Natural killer cell treated with Interleukin-12 subunit alpha and Interleukin-12 subunit beta and Interleukin-15 and Interleukin-18, amount 100 ng/mL, for 72 hours (primary cell): ENCODE data around the gene ARHGEF4. TPM values are rescaled to one million over a fixed set of nuclear protein-coding genes. Genes with fewer than 3 reads are reported as not detected.

Experiments
- ATAC-seq, 2 donors: fragments of 150-1000 bp; cut with Tn5 transposase in 1 of 2; sonication (Bioruptor Pico), chemical (Tn5 transposase) in 1 of 2; 2 replicates each; pipeline ENCODE4 v1.10.0; 2021
- DNase-seq: peaks from one replicate; pipeline ENCODE4 v3.0.0; 2022; ENCODE audit warnings: low spot score
- H3K27ac Mint-ChIP-seq, 2 donors: 1 replicate in 1 of 2; 2 replicates in 1 of 2; pipeline ENCODE4 v1.8.0; 2022; ENCODE audit warnings: mixed read lengths in 2 of 2, mild to moderate bottlenecking in 1 of 2, moderate library complexity in 1 of 2
- H3K27me3 Mint-ChIP-seq, 2 donors: 1 replicate in 1 of 2; 2 replicates in 1 of 2; pipeline ENCODE4 v1.8.0; 2022; ENCODE audit warnings: mixed read lengths in 2 of 2
- H3K36me3 Mint-ChIP-seq: one replicate; pipeline ENCODE4 v1.8.0; 2022; ENCODE audit warnings: mixed read lengths
- H3K4me1 Mint-ChIP-seq, 2 donors: 1 replicate in 1 of 2; 2 replicates in 1 of 2; pipeline ENCODE4 v1.8.0; 2022; ENCODE audit warnings: low read depth in 2 of 2, mixed read lengths in 2 of 2, mild to moderate bottlenecking in 1 of 2
- H3K4me3 Mint-ChIP-seq: one replicate; pipeline ENCODE4 v1.8.0; 2022; ENCODE audit warnings: mixed read lengths
- H3K9me3 Mint-ChIP-seq: 2 replicates; pipeline ENCODE4 v1.8.0; 2022; ENCODE audit warnings: mixed read lengths
- total RNA-seq, 2 donors: library from RNA; stranded (reverse); gene quantifications; one replicate each; pipeline ENCODE4 v1.2.3, GENCODE V29; 2022

Gene ARHGEF4
- total RNA-seq, 2 donors from 2014 or later = not detected

- Mint-ChIP-seq H3K27me3 (peaks cover 15 to 17% of the 10 kb centered on the region in 2 donors), H3K4me3 (no peak overlapping the region), H3K27ac (no peak overlapping the region), H3K36me3 (no peaks in the 10 kb centered on the region), H3K4me1 (peaks cover 6 to 9% of the 10 kb centered on the region in 2 donors), H3K9me3 (no peaks in the 10 kb centered on the region)
- DNase-seq = no peak
- no peak for ATAC-seq
Observed at GRCh38 chr2:131015764-131016163, 179.1 kb downstream of the ARHGEF4 start.

GRCh38 chr2:131016826-131017741, 180.4 kb downstream of the ARHGEF4 start:
- no peaks in the 10 kb centered on the region for H3K4me1 Mint-ChIP-seq
- no peak for DNase-seq
- no peak for ATAC-seq

GRCh38 chr2:131022731-131023130, 186.0 kb downstream of the ARHGEF4 start:
- DNase-seq = no peak
- H3K36me3 Mint-ChIP-seq = peaks cover 7% of the 10 kb centered on the region
- H3K4me1 Mint-ChIP-seq = no peaks in the 10 kb centered on the region
- H3K27ac Mint-ChIP-seq = no peak overlapping the region
- peaks cover 32 to 50% of the 10 kb centered on the region in 2 donors for H3K27me3 Mint-ChIP-seq
- no peak for ATAC-seq
- no peaks in the 10 kb centered on the region for H3K9me3 Mint-ChIP-seq
- H3K4me3 Mint-ChIP-seq = no peak overlapping the region

More at GRCh38 chr2:131016826-131017741, 180.4 kb downstream of the ARHGEF4 start:
- H3K36me3 Mint-ChIP-seq = no peaks in the 10 kb centered on the region
- peaks cover 14 to 23% of the 10 kb centered on the region in 2 donors for H3K27me3 Mint-ChIP-seq
- H3K27ac Mint-ChIP-seq = no peak overlapping the region
- no peaks in the 10 kb centered on the region for H3K9me3 Mint-ChIP-seq
- H3K4me3 Mint-ChIP-seq = no peak overlapping the region

GRCh38 chr2:131023758-131024157, 187.0 kb downstream of the ARHGEF4 start:
- Mint-ChIP-seq H3K4me3 (no peak overlapping the region), H3K9me3 (no peaks in the 10 kb centered on the region)

GRCh38 chr2:131026919-131027318, 190.2 kb downstream of the ARHGEF4 start:
- ATAC-seq (no peak), DNase-seq (no peak)
- peaks cover 7% of the 10 kb centered on the region for H3K36me3 Mint-ChIP-seq
- no peak overlapping the region for H3K27ac Mint-ChIP-seq
- no peaks in the 10 kb centered on the region for H3K4me1 Mint-ChIP-seq
- H3K9me3 Mint-ChIP-seq = no peaks in the 10 kb centered on the region
- peaks cover 30 to 37% of the 10 kb centered on the region in 2 donors for H3K27me3 Mint-ChIP-seq
- H3K4me3 Mint-ChIP-seq = no peak overlapping the region

More at GRCh38 chr2:131023758-131024157, 187.0 kb downstream of the ARHGEF4 start:
- no peak for DNase-seq
- Mint-ChIP-seq H3K36me3 (peaks cover 7% of the 10 kb centered on the region), H3K4me1 (no peaks in the 10 kb centered on the region), H3K27me3 (peaks cover 31 to 41% of the 10 kb centered on the region in 2 donors), H3K27ac (no peak overlapping the region)
- ATAC-seq = no peak

GRCh38 chr2:131027566-131028528, 191.1 kb downstream of the ARHGEF4 start:
- ATAC-seq = peak in 1 of 2 donors; percentile 34
- Mint-ChIP-seq H3K4me1 (no peaks in the 10 kb centered on the region), H3K36me3 (peaks cover 7% of the 10 kb centered on the region), H3K27ac (no peak overlapping the region), H3K9me3 (no peaks in the 10 kb centered on the region), H3K27me3 (peaks cover 29 to 30% of the 10 kb centered on the region in 2 donors), H3K4me3 (no peak overlapping the region)
- peak; percentile 18 for DNase-seq

GRCh38 chr2:131029812-131030211, 193.1 kb downstream of the ARHGEF4 start:
- no peak overlapping the region for H3K4me3 Mint-ChIP-seq
- no peaks in the 10 kb centered on the region for H3K4me1 Mint-ChIP-seq
- H3K27me3 Mint-ChIP-seq = peaks cover 23 to 28% of the 10 kb centered on the region in 2 donors

GRCh38 chr2:131030478-131030971, 193.8 kb downstream of the ARHGEF4 start:
- Mint-ChIP-seq H3K36me3 (peaks cover 7% of the 10 kb centered on the region), H3K4me1 (no peaks in the 10 kb centered on the region), H3K27ac (no peak overlapping the region), H3K4me3 (no peak overlapping the region), H3K9me3 (no peaks in the 10 kb centered on the region), H3K27me3 (peaks cover 15 to 23% of the 10 kb centered on the region in 2 donors)
- DNase-seq (peak; percentile 29), ATAC-seq (no peak)

More at GRCh38 chr2:131029812-131030211, 193.1 kb downstream of the ARHGEF4 start:
- Mint-ChIP-seq H3K9me3 (no peaks in the 10 kb centered on the region), H3K36me3 (peaks cover 7% of the 10 kb centered on the region), H3K27ac (no peak overlapping the region)
- DNase-seq (no peak), ATAC-seq (no peak)

- Mint-ChIP-seq H3K36me3 (peaks cover 7% of the 10 kb centered on the region), H3K27ac (no peak overlapping the region), H3K4me3 (no peak overlapping the region), H3K4me1 (no peaks in the 10 kb centered on the region), H3K27me3 (peaks cover 8 to 19% of the 10 kb centered on the region in 2 donors), H3K9me3 (no peaks in the 10 kb centered on the region)
- peak; percentile 49 for DNase-seq
- ATAC-seq = no peak
Observed at GRCh38 chr2:131031431-131031841, 194.7 kb downstream of the ARHGEF4 start.

- H3K27me3 Mint-ChIP-seq = peaks cover 7 to 19% of the 10 kb centered on the region in 2 donors
- no peaks in the 10 kb centered on the region for H3K4me1 Mint-ChIP-seq
- H3K36me3 Mint-ChIP-seq = peaks cover 6% of the 10 kb centered on the region
- ATAC-seq = no peak
- peak; percentile 35 for DNase-seq
- no peak overlapping the region for H3K4me3 Mint-ChIP-seq
- H3K9me3 Mint-ChIP-seq = no peaks in the 10 kb centered on the region
- no peak overlapping the region for H3K27ac Mint-ChIP-seq
Observed at GRCh38 chr2:131031875-131032274, 195.2 kb downstream of the ARHGEF4 start.

- no peak overlapping the region for H3K4me3 Mint-ChIP-seq
- no peaks in the 10 kb centered on the region for H3K4me1 Mint-ChIP-seq
- ATAC-seq (no peak), DNase-seq (no peak)
- peaks cover under 1% of the 10 kb centered on the region for H3K36me3 Mint-ChIP-seq
- H3K27me3 Mint-ChIP-seq = peaks cover 1 to 13% of the 10 kb centered on the region in 2 donors
- no peak overlapping the region for H3K27ac Mint-ChIP-seq
- no peaks in the 10 kb centered on the region for H3K9me3 Mint-ChIP-seq
Observed at GRCh38 chr2:131032393-131032836, 195.7 kb downstream of the ARHGEF4 start.

- Mint-ChIP-seq H3K36me3 (no peaks in the 10 kb centered on the region), H3K27me3 (peaks cover 0 to 14% of the 10 kb centered on the region in 2 donors), H3K9me3 (no peaks in the 10 kb centered on the region), H3K27ac (no peak overlapping the region), H3K4me1 (no peaks in the 10 kb centered on the region), H3K4me3 (no peak overlapping the region)
- DNase-seq (peak; percentile 10), ATAC-seq (peak in 1 of 2 donors; percentile 11)
Observed at GRCh38 chr2:131033786-131034121, 197.0 kb downstream of the ARHGEF4 start.
